ENCODE data around the gene TUBA3C.

TUBA3C gene

GRCh38 chr13:19159761-19160420 lies 21.7 kb downstream of the TUBA3C start:
- DNase-seq, result no peak

DNA sequence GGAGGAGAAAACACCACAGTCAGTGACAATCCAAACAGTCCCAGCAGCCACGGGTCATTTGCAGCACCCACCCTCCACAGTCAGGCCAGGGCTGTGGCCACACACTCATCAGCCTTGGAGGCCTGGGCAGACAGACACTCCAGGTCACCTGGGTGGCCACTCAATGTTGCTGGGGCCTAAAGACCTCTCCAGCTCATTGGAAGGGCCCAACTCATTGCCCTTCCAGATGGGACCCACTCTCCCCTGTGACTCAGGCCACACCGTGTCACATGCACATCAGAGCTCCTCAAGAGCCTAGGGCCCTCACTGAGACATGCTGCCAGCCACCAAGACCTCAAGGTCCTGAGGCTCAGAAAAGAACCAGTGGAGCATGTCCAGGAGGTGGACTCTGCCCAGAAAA lies 22.4 kb downstream of the TUBA3C start:
- no peak for DNase-seq

GRCh38 chr13:19158526-19159174 lies 23.0 kb downstream of the TUBA3C start:
- DNase-seq, result no peak

GRCh38 chr13:19158006-19158405 lies 23.6 kb downstream of the TUBA3C start:
- no peak for DNase-seq

DNA sequence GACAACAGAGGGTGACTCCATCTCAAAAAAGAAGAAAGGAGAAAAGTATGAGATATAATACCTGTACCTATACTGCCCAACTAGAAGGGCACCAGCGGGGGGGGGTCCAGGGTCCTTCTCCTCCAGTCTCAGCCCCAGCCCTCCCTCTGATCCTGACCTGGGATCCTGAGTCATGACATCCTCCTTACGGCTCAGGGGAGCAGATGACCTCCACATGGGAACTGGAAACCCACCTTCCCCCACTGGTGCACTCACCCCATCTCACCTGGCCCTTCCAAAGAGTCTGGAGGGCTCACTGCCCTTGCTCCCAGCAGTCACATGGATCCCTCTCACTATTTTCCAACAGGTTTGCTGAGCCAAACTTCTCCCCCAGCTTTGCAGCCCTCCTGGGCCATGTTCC lies 24.2 kb downstream of the TUBA3C start:
- no peak for DNase-seq

GRCh38 chr13:19156013-19156825 lies 25.4 kb downstream of the TUBA3C start:
- DNase-seq, result no peak

DNA sequence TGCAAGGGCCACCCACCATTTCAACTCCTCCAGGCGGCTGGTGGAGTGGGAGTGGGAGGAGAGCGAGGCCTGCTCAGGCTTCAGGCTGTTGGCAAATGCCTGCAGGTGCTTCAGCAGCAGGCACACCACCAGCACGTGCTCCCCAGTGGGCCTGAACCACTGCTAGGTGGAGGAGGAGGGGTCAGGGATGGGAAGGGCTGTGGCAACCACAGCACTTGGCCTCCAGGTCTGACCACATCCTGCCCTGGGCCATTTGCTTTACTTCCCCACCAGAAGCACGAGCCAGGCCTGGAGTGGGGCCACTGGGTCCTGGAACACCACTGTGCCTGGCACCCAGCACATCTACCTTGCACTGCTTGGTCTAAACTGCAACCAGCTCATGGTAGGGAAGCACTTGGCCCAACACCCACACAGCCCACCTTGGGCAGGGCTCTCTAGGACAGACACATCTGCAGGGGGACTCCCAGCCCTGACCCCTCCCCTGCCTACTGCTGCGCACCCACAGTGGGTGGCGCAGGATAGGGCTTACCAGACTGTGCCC lies 26.2 kb downstream of the TUBA3C start:
- no peak for DNase-seq

GRCh38 chr13:19154843-19155242 lies 26.8 kb downstream of the TUBA3C start:
- DNase-seq, result no peak

DNA sequence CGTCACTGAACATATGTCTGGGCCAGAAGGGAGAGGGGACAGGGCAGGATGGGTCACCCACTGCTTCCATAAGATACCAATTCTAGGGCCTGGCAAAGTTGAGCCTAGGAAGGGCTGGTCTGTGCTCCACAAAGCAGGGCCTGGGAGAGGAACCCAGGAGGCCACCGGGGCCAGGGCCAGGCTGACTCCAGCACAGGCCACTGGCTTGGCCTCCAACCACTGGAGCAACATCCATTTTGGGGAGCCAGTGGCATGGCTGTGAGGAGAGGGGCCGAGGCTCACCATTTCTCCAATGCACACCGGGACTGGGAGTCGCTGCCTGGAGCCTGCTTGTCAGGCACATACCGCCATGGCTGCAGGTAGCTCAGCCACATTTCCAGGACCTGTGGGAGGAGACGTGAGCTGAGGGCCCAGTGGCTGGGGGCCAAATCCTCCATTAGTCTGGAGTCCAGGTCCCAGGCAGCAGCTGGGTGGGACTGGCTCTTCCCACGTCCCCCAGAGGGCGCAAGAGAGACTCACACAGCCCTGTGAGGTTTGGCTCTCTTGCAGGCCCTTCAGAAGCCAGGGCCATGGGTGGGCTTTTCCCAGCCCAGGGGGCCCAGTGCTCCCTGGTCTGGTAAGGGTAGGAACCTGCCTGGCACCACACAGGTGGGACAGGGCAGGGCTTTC lies 27.7 kb downstream of the TUBA3C start:
- no peak for DNase-seq

GRCh38 chr13:19152403-19152802 lies 29.2 kb downstream of the TUBA3C start:
- DNase-seq, result no peak

DNA sequence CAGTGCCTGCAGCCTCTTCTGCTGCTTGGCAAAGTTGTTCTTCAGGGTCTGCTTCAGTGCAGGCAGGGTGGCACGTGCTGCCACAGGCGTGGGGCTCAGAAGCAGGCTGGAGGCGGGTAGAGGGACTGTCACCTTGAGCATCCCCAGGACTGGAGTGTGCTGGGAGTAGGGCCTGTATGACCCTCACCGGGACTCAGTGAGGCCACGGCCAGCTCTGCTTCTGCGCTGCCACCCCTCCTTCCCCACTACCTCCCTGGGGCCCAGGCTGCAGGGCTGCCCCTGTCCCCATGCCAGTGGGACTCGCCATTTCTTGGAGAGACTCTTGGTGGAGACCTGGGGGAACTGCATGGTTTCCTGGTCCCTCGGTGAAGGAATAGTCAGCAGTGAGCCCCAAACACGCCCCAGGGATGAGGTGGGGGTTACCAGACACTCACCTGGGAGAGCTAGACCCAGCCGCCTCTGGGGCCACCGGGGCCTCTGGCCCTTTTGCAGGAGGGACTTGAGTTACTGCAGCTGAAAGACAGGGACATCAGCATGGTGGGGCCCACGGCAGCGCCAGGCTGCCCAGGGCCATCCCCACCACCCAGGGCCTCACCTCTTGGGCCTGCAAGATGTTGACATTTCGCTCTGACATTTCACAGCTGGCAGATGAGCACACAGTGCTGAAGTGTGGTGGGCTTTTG lies 29.9 kb downstream of the TUBA3C start:
- no peak for DNase-seq

GRCh38 chr13:19150712-19151228 lies 30.9 kb downstream of the TUBA3C start:
- DNase-seq, result no peak

- no peak for DNase-seq
Measured at GRCh38 chr13:19150226-19150625, 31.4 kb downstream of the TUBA3C start.

GRCh38 chr13:19148561-19148960 lies 33.1 kb downstream of the TUBA3C start:
- no peak for DNase-seq

Data from activated naive CD4-positive, alpha-beta T cell (primary cell).